MCF 10A (cell line): ENCODE data around the gene MARCHF9. TPM values are rescaled to one million over a fixed set of nuclear protein-coding genes. Genes with fewer than 3 reads are reported as not detected.

Experiments
- BruUV-seq: library from RNA; stranded (reverse); fragments of 400-500 nt; replicated peaks from 2 replicates; lab custom pipeline; 2021; lab: Mats Ljungman, UMichigan
- CTCF ChIA-PET: fragments of 300-600 bp; sonication (Branson Sonifier 250); formaldehyde crosslinking; extraction: SDS; loops from one replicate; lab custom pipeline; 2021; ENCODE audit warnings: antibody characterized with exemption, inconsistent platforms; lab: Yijun Ruan, JAX
- POLR2A ChIA-PET: fragments of 300-600, 350-650 bp; sonication (Branson Sonifier 250); formaldehyde crosslinking; extraction: SDS; loops from one replicate; lab custom pipeline; 2020; ENCODE audit warnings: antibody characterized with exemption, inconsistent platforms; lab: Yijun Ruan, JAX
- DNase-seq: peaks from one replicate; pipeline ENCODE4 v3.0.0-alpha.2; 2018; ENCODE audit not compliant: unreplicated experiment
- H3K27ac Mint-ChIP-seq: one replicate; pipeline ENCODE4 v1.8.0; 2022; ENCODE audit warnings: mild to moderate bottlenecking, low read depth, mixed read lengths; ENCODE audit not compliant: unreplicated experiment
- H3K27me3 Mint-ChIP-seq: one replicate; pipeline ENCODE4 v1.8.0; 2022; ENCODE audit warnings: mixed read lengths; ENCODE audit not compliant: insufficient read depth, unreplicated experiment
- H3K36me3 Mint-ChIP-seq: one replicate; pipeline ENCODE4 v1.8.0; 2022; ENCODE audit warnings: mild to moderate bottlenecking, moderate library complexity, mixed read lengths; ENCODE audit not compliant: insufficient read depth, unreplicated experiment
- H3K4me1 Mint-ChIP-seq: one replicate; pipeline ENCODE4 v1.8.0; 2022; ENCODE audit warnings: mixed read lengths; ENCODE audit not compliant: insufficient read depth, unreplicated experiment
- H3K4me3 Mint-ChIP-seq: one replicate; pipeline ENCODE4 v1.8.0; 2022; ENCODE audit warnings: mild to moderate bottlenecking, moderate library complexity, mixed read lengths; ENCODE audit not compliant: unreplicated experiment
- H3K9me3 Mint-ChIP-seq: one replicate; pipeline ENCODE4 v1.8.0; 2022; ENCODE audit warnings: mixed read lengths; ENCODE audit not compliant: unreplicated experiment
- CTCF ChIP-seq: fragments of 200-600 bp; IDR thresholded peaks from one replicate; pipeline ENCODE4 v1.8.0; 2022; ENCODE audit warnings: antibody characterized with exemption, mild to moderate bottlenecking; ENCODE audit not compliant: unreplicated experiment
- intact Hi-C: fragments of 100-400 bp; cut with micrococcal nuclease; formaldehyde crosslinking; loops from 2 replicates; pipeline ENCODE4 v1.14.1; 2022
- total RNA-seq: library from RNA; stranded (reverse); gene quantifications from 2 replicates; pipeline ENCODE4 v1.2.3, GENCODE V29; 2022

The MARCHF9 gene
- total RNA-seq, 1 experiment from 2014 or later: 8.7 TPM

GRCh38 chr12:57735198-57735855 is 19.6 kb upstream of the MARCHF9 start:
- no peak for DNase-seq
- Mint-ChIP-seq H3K9me3 (no peaks in the 10 kb centered on the region), H3K27ac (no peak overlapping the region), H3K27me3 (peaks cover 55% of the 10 kb centered on the region), H3K36me3 (no peaks in the 10 kb centered on the region), H3K4me1 (peaks cover 11% of the 10 kb centered on the region), H3K4me3 (no peak overlapping the region)
- CTCF ChIA-PET: interaction anchor here (0.6 to 4.2 kb wide), 11 partner anchors 10 to 847 kb away, joined by 3 to 43 read pairs (median 4); no protein-coding TSS in a partner anchor
- no TSS peak for BruUV-seq
- POLR2A ChIA-PET: interaction anchor here (0.7 to 4.5 kb wide), 5 partner anchors 8 to 41 kb away, joined by 3 to 17 read pairs (median 5); partner anchors contain the start of genes OS9 and TSPAN31
- intact Hi-C loops: no loop called here
- TF ChIP-seq CTCF: no peak

GRCh38 chr12:57735952-57736740 is 18.8 kb upstream of the MARCHF9 start:
- peaks cover 11% of the 10 kb centered on the region for H3K4me1 Mint-ChIP-seq
- peak; percentile 37 for TF ChIP-seq CTCF
- no peaks in the 10 kb centered on the region for H3K36me3 Mint-ChIP-seq
- BruUV-seq: no TSS peak
- H3K9me3 Mint-ChIP-seq: no peaks in the 10 kb centered on the region
- ChIA-PET CTCF (interaction anchor here (0.6 to 4.2 kb wide), 10 partner anchors 10 to 278 kb away, joined by 3 to 43 read pairs (median 4); partner anchors contain the start of gene TSFM), POLR2A (interaction anchor here (0.5 to 4.5 kb wide), 4 partner anchors 9 to 105 kb away, joined by 3 to 17 read pairs (median 7); partner anchors contain the start of gene TSPAN31)
- peak overlapping the region; percentile 66 for H3K4me3 Mint-ChIP-seq
- peaks cover 64% of the 10 kb centered on the region for H3K27me3 Mint-ChIP-seq
- peak; percentile 56 for DNase-seq
- H3K27ac Mint-ChIP-seq: no peak overlapping the region
- intact Hi-C loops: loop anchor here (2.0 kb wide), 1 partner anchor 153 kb away; no protein-coding TSS in a partner anchor

- Mint-ChIP-seq H3K27me3 (peaks cover 68% of the 10 kb centered on the region), H3K27ac (no peak overlapping the region)
Measured at GRCh38 chr12:57736741-57737466, 18.0 kb upstream of the MARCHF9 start.

More at GRCh38 chr12:57736741-57737466, 18.0 kb upstream of the MARCHF9 start:
- no TSS peak for BruUV-seq
- Mint-ChIP-seq H3K36me3 (no peaks in the 10 kb centered on the region), H3K4me1 (peaks cover 11% of the 10 kb centered on the region), H3K4me3 (peak overlapping the region; percentile 66), H3K9me3 (no peaks in the 10 kb centered on the region)
- no peak for DNase-seq
- TF ChIP-seq CTCF: no peak
- intact Hi-C loops: loop anchor here (2.0 kb wide), 1 partner anchor 154 kb away; no protein-coding TSS in a partner anchor
- ChIA-PET POLR2A (interaction anchor here (0.5 to 4.5 kb wide), 3 partner anchors 8 to 106 kb away, joined by 3 to 17 read pairs (median 5); partner anchors contain the start of gene TSPAN31), CTCF (interaction anchor here (0.6 to 4.2 kb wide), 10 partner anchors 11 to 279 kb away, joined by 3 to 43 read pairs (median 4); partner anchors contain the start of gene TSFM)
